C4-2B (cell line): Measurements from ENCODE around the gene GBX2.

ENCODE experiments used
- CTCF ChIP-seq: fragments of 450-650 bp; conservative IDR thresholded peaks from 2 replicates; pipeline ENCODE4 v1.5.1; 2017; ENCODE audit warnings: mild to moderate bottlenecking
- ZFX ChIP-seq: fragments of 450-650 bp; IDR thresholded peaks from 2 replicates; pipeline ENCODE4 v1.6.1; 2017

- TF ChIP-seq CTCF: no peak
- TF ChIP-seq ZFX: no peak
Measured at GRCh38 chr2:236173036-236173728, 5.0 kb upstream of the GBX2 start.
